Fibroblast of lung (primary cell): ENCODE data around the gene NDOR1. TPM values are rescaled to one million over a fixed set of nuclear protein-coding genes. Genes with fewer than 3 reads are reported as not detected.
A peak's percentile ranks its signal among the peaks of the same experiment; 100 is the strongest.

Experiments used
- DNase-seq, 2 donors: peaks; one replicate each; pipeline versions ENCODE4 v3.0.0 to v3.0.0-alpha.2; 2010; ENCODE audit warnings: low read depth in 2 of 2
- H2AFZ ChIP-seq: 2 replicates; pipeline ENCODE4 v1.5.1; 2012; ENCODE audit warnings: low read length, control low read depth, inconsistent platforms
- H3K27ac ChIP-seq: 2 replicates; pipeline ENCODE4 v1.5.1; 2011; ENCODE audit warnings: low read length, control low read depth; ENCODE audit not compliant: insufficient read depth
- H3K27me3 ChIP-seq: 2 replicates; pipeline ENCODE4 v1.5.1; 2011; ENCODE audit warnings: mild to moderate bottlenecking, low read length; ENCODE audit not compliant: control insufficient read depth, insufficient read depth
- H3K36me3 ChIP-seq: 2 replicates; pipeline ENCODE4 v1.5.1; 2011; ENCODE audit warnings: low read length; ENCODE audit not compliant: control insufficient read depth, insufficient read depth
- H3K4me1 ChIP-seq: 2 replicates; pipeline ENCODE4 v1.5.1; 2011; ENCODE audit warnings: low read length; ENCODE audit not compliant: control insufficient read depth, insufficient read depth; ENCODE audit errors: extremely low read depth
- H3K4me2 ChIP-seq: 2 replicates; pipeline ENCODE4 v1.5.1; 2011; ENCODE audit warnings: low read length, control low read depth; ENCODE audit not compliant: insufficient read depth; ENCODE audit errors: extremely low read depth
- H3K4me3 ChIP-seq, 4 experiments: fragments of 200-600 bp in 1 of 4; sonication (generic) in 1 of 4; replicated peaks in 1 of 4; 2 replicates each; pipeline ENCODE4 v1.5.1; 2011 to 2016; ENCODE audit warnings: low read length in 4 of 4, low read depth in 3 of 4, mild to moderate bottlenecking in 3 of 4, control low read depth in 2 of 4, inconsistent platforms in 1 of 4, mixed read lengths in 1 of 4; ENCODE audit not compliant: insufficient read depth in 1 of 4; ENCODE audit errors: control extremely low read depth in 1 of 4
- H3K79me2 ChIP-seq: 2 replicates; pipeline ENCODE4 v1.5.1; 2012; ENCODE audit warnings: mild to moderate bottlenecking, low read length, inconsistent platforms; ENCODE audit not compliant: control insufficient read depth, insufficient read depth
- H3K9ac ChIP-seq: 2 replicates; pipeline ENCODE4 v1.5.1; 2011; ENCODE audit warnings: mild to moderate bottlenecking, low read length, control low read depth; ENCODE audit not compliant: insufficient read depth
- H3K9me3 ChIP-seq: 2 replicates; pipeline ENCODE4 v1.5.1; 2012; ENCODE audit warnings: low read depth, low read length; ENCODE audit not compliant: control insufficient read depth, insufficient read depth
- H4K20me1 ChIP-seq: 2 replicates; pipeline ENCODE4 v1.5.1; 2011; ENCODE audit warnings: low read length; ENCODE audit not compliant: control insufficient read depth, insufficient read depth; ENCODE audit errors: extremely low read depth
- CTCF ChIP-seq, 2 donors: IDR thresholded peaks in 1 of 2; conservative IDR thresholded peaks in 1 of 2; 1 replicate in 1 of 2; 2 replicates in 1 of 2; pipeline ENCODE4 v1.5.1; 2011 to 2012; ENCODE audit warnings: low read length in 2 of 2, control low read depth in 1 of 2, inconsistent platforms in 1 of 2, low read depth in 1 of 2, mild to moderate bottlenecking in 1 of 2
- EZH2 ChIP-seq: IDR thresholded peaks from 2 replicates; pipeline ENCODE4 v1.5.1; 2012; ENCODE audit warnings: low read length, control low read depth, mild to moderate bottlenecking; ENCODE audit errors: missing control alignments
- polyA plus RNA-seq, 2 donors: library from polyadenylated mRNA; depleted of rRNA in 1 of 2; stranded (reverse) in 1 of 2; unstranded in 1 of 2; fragments of >200 nt; gene quantifications; 2 replicates each; pipeline ENCODE4 v1.2.1, GENCODE V29; 2011 to 2012; ENCODE audit warnings: missing spikeins in 1 of 2
- total RNA-seq: library from RNA; depleted of rRNA; stranded (reverse); fragments of >200 nt; gene quantifications from 2 replicates; pipeline ENCODE4 v1.2.1, GENCODE V29; 2014

Gene NDOR1
- total and polyA plus RNA-seq, 2 donors (not counting 1 experiment from before 2014, with no cell fraction given) = 2.4 to 3.1 TPM

- Histone ChIP-seq H3K9ac (peak overlapping the region; percentile 93), H3K79me2 (peaks cover 46% of the 10 kb centered on the region), H3K4me1 (peaks cover 14% of the 10 kb centered on the region), H2AFZ (no peak overlapping the region), H3K4me2 (peak overlapping the region; percentile 94), H3K9me3 (no peaks in the 10 kb centered on the region), H3K27me3 (no peaks in the 10 kb centered on the region), H4K20me1 (no peaks in the 10 kb centered on the region), H3K27ac (no peak overlapping the region), H3K36me3 (no peaks in the 10 kb centered on the region), H3K4me3 (peak overlapping the region; percentile 92 to 99 (median 97))
- no peak for DNase-seq
- no peak for TF ChIP-seq CTCF (conservative IDR thresholded peaks at IDR 0.05 in 1 of 2, IDR thresholded peaks at IDR 0.05 in 1 of 2; ENCODE audit: low read depth in 1 of 2, low read length in 2 of 2)
- no peak for TF ChIP-seq EZH2
Observed at GRCh38 chr9:137206602-137207001, 1.1 kb downstream of the NDOR1 start.

GRCh38 chr9:137211532-137211931 is 6.0 kb downstream of the NDOR1 start:
- H3K4me2 ChIP-seq = no peak overlapping the region
- peaks cover 11% of the 10 kb centered on the region for H3K79me2 ChIP-seq
- peaks cover under 1% of the 10 kb centered on the region for H3K4me1 ChIP-seq
- H3K9me3 ChIP-seq = no peaks in the 10 kb centered on the region
- H3K27me3 ChIP-seq = no peaks in the 10 kb centered on the region
- no peak for TF ChIP-seq CTCF (conservative IDR thresholded peaks at IDR 0.05 in 1 of 2, IDR thresholded peaks at IDR 0.05 in 1 of 2; ENCODE audit: low read depth in 1 of 2, low read length in 2 of 2)
- TF ChIP-seq EZH2 = no peak
- H3K9ac ChIP-seq = no peak overlapping the region
- no peak overlapping the region for H3K27ac ChIP-seq
- no peak overlapping the region for H2AFZ ChIP-seq
- peaks cover 14% of the 10 kb centered on the region for H3K36me3 ChIP-seq
- DNase-seq = no peak
- H3K4me3 ChIP-seq = no peak overlapping the region
- no peaks in the 10 kb centered on the region for H4K20me1 ChIP-seq

- Histone ChIP-seq H2AFZ (no peak overlapping the region), H3K4me1 (no peaks in the 10 kb centered on the region), H3K27me3 (no peaks in the 10 kb centered on the region), H3K4me3 (no peak overlapping the region), H3K4me2 (no peak overlapping the region), H3K9ac (no peak overlapping the region), H4K20me1 (no peaks in the 10 kb centered on the region), H3K36me3 (peaks cover 17% of the 10 kb centered on the region), H3K27ac (no peak overlapping the region), H3K9me3 (no peaks in the 10 kb centered on the region), H3K79me2 (peaks cover under 1% of the 10 kb centered on the region)
- DNase-seq = no peak
- TF ChIP-seq EZH2 (no peak), CTCF (conservative IDR thresholded peaks at IDR 0.05 in 1 of 2, IDR thresholded peaks at IDR 0.05 in 1 of 2; ENCODE audit: low read depth in 1 of 2, low read length in 2 of 2) (no peak)
Observed at GRCh38 chr9:137212520-137212919, 7.0 kb downstream of the NDOR1 start.
